Measurements from ENCODE around the gene ASB14.
"Not testable (repeated sequence)": the region's sequence is repeated elsewhere in the genome, so short reads cannot be mapped to it uniquely, and the experiment has no call there.

The ASB14 gene

DNA sequence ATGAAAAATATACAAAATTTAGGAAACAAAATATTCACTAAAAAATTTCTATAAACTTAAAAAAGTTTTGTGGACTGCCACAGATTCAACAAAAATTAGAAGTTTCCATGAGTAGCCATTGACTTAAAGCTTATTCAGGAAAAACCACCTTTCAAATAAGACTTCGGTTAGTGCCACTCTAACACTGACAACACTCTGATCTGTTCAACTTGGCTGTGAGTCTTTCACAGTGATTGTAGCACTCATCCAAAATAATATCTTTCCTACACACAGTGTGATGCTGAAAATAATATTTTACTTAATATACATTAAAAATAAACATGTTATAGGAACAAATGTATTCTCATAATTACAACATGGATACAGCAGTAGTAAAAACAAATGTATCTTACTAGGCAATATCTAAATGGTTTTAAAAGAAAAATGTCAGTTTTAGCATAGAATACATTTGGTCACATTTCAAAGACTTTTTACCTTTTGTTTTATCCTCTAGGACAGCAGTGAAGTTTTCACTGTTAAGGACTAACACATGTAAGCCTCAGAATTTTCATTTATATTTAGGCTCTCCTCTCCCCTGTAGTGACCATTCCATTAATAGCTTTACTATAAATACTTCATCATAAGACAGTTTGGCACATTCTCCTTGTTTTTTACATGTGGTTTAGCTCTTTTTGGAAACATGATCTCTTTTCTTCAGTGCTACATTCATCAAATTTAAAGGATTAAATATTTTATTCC is at the start of gene ASB14:
ASB14 (minus strand) TSS at position 527 of the 738 bp plus-strand sequence. CDS start 652 bp downstream, outside the sequence.
- Histone ChIP-seq H3K36me3 (ENCODE audit: insufficient read depth, low read length) (no peaks in the 10 kb centered on the region), H3K9ac (ENCODE audit: low read length) (no peak within 1 kb of the TSS), H3K4me3 (ENCODE audit: low read depth in 1 of 2, low read length in 2 of 2) (no peak within 1 kb of the TSS)

DNA sequence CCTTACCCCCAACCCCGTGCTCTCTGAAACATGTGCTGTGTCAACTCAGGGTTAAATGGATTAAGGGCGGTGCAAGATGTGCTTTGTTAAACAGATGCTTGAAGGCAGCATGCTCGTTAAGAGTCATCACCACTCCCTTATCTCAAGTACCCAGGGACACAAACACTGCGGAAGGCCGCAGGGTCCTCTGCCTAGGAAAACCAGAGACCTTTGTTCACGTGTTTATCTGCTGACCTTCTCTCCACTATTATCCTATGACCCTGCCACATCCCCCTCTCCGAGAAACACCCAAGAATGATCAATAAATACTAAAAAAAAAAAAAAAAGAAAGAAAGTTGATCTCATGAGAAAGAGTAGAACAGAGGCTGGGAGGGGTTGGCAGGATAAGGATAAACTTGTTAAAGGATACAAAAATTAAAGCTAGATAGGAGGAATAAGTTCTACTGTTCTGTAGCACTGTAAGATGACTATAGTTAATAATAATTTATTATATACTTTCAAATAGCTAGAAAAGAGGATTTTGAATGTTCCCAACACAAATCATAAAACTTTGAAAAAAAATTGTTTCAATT is 46.7 kb upstream of the ASB14 start:
- not testable (repeated sequence) for H3K27me3 ChIP-seq (ENCODE audit: control insufficient read depth in 1 of 2, insufficient read depth in 2 of 2, low read length in 2 of 2); H3K9me3 ChIP-seq (ENCODE audit: low read length); H3K9ac ChIP-seq (ENCODE audit: low read length); H3K4me3 ChIP-seq (ENCODE audit: low read depth in 1 of 2, low read length in 2 of 2); H3K36me3 ChIP-seq (ENCODE audit: insufficient read depth, low read length); H3K4me1 ChIP-seq (ENCODE audit: insufficient read depth, low read length); H3K27ac ChIP-seq (ENCODE audit: low read depth, low read length)

More for the DNA sequence above, at the start of gene ASB14:
- Histone ChIP-seq H3K4me1 (ENCODE audit: insufficient read depth, low read length) (no peaks in the 10 kb centered on the region), H3K27ac (ENCODE audit: low read depth, low read length) (no peak within 1 kb of the TSS), H3K9me3 (ENCODE audit: low read length) (no peaks in the 10 kb centered on the region), H3K27me3 (ENCODE audit: control insufficient read depth in 1 of 2, insufficient read depth in 2 of 2, low read length in 2 of 2) (no peaks in the 10 kb centered on the region)

DNA sequence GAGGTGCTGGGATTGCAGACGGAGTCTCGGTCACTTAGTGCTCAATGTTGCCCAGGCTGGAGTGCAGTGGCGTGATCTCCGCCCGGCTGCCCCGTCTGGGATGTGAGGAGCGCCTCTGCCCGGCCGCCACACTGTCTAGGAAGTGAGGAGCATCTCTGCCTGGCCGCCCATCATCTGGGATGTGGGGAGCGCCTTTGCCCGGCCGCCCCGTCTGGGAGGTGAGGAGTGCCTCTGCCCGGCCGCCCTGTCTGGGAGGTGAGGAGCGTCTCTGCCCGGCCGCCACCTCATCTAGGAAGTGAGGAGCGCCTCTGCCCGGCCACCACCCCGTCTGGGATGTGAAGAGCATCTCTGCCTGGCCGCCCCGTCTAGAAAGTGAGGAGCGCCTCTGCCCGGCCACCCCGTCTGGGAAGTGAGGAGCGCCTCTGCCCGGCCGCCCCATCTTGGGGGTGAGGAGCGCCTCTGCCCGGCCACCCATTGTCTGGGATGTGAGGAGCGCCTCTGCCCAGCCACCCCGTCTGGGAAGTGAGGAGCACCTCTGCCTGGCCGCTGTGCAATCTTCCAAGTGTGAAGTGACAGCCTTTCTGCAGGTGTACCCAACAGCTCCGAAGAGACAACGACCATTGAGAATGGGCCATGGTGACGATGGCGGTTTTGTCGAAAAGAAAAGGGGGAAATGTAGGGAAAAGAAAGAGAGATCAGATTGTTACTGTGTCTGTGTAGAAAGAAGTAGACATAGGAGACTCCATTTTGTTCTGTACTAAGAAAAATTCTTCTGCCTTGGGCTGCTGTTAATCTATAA is 46.0 kb upstream of the ASB14 start:
- not testable (repeated sequence) for H3K4me1 ChIP-seq (ENCODE audit: insufficient read depth, low read length); H3K9me3 ChIP-seq (ENCODE audit: low read length); H3K27me3 ChIP-seq (ENCODE audit: control insufficient read depth in 1 of 2, insufficient read depth in 2 of 2, low read length in 2 of 2); H3K27ac ChIP-seq (ENCODE audit: low read depth, low read length); H3K4me3 ChIP-seq (ENCODE audit: low read depth in 1 of 2, low read length in 2 of 2); H3K36me3 ChIP-seq (ENCODE audit: insufficient read depth, low read length); H3K9ac ChIP-seq (ENCODE audit: low read length)

DNA sequence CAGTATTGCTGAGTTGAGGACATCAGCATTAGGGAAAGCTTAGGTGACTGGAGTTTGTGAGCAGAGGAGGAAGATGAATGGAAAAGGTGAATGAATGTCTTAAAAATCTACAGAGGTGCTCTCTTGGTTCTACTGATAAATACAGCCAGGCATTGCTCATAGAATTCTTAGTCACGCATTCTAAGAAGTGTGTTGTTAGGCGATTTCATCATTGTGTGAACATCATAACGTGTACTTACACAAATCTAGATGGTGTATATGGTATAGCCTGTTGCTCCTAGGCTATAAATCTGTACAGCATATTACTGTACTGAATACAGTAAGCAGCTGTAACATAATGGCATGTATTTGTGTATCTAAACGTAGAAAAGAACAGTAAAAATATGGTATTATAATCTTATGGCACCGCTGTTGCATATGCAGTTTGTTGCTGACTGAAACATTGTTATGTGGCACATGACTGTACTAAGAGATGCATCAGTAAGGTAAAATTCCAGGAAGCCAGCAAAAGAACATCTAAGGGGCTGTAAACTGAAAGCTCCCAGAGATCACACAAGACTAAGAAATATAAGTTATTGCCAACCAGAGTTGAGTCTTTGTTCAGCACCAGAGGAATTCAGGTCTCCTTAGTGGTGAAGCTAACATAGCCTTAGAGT is 42.9 kb upstream of the ASB14 start:
- Histone ChIP-seq H3K4me1 (ENCODE audit: insufficient read depth, low read length) (no peaks in the 10 kb centered on the region), H3K9me3 (ENCODE audit: low read length) (no peaks in the 10 kb centered on the region), H3K4me3 (ENCODE audit: low read depth in 1 of 2, low read length in 2 of 2) (no peak overlapping the region), H3K27ac (ENCODE audit: low read depth, low read length) (no peak overlapping the region), H3K9ac (ENCODE audit: low read length) (no peak overlapping the region), H3K36me3 (ENCODE audit: insufficient read depth, low read length) (no peaks in the 10 kb centered on the region), H3K27me3 (ENCODE audit: control insufficient read depth in 1 of 2, insufficient read depth in 2 of 2, low read length in 2 of 2) (no peaks in the 10 kb centered on the region)

DNA sequence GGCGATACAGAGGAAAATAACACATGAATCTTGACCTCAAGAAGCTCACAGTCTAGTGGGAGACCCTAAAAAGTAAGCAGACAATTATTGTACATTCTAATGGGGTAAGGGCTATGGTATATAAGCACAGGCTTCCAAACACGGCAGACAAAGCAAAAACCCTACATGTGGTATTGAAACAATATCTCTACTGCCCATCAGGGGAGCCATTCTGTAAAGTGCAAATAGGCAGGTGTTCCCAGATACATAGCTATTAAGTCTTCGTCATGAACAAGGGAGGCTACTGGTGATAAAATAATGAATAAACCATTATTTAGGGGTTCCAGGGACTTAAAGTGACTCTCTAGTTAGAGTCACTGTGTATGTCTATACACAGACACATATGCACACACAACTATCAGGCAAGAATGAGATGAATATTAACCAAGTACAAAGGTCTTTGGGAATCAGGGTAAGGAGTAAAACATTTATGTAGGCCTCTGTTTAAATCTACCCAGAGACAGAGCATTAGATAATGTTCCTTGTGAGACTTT is 38.7 kb upstream of the ASB14 start:
- Histone ChIP-seq H3K4me1 (ENCODE audit: insufficient read depth, low read length) (no peaks in the 10 kb centered on the region), H3K27ac (ENCODE audit: low read depth, low read length) (no peak overlapping the region), H3K4me3 (ENCODE audit: low read depth in 1 of 2, low read length in 2 of 2) (no peak overlapping the region), H3K36me3 (ENCODE audit: insufficient read depth, low read length) (no peaks in the 10 kb centered on the region), H3K9ac (ENCODE audit: low read length) (no peak overlapping the region), H3K9me3 (ENCODE audit: low read length) (no peaks in the 10 kb centered on the region), H3K27me3 (ENCODE audit: control insufficient read depth in 1 of 2, insufficient read depth in 2 of 2, low read length in 2 of 2) (no peaks in the 10 kb centered on the region)

DNA sequence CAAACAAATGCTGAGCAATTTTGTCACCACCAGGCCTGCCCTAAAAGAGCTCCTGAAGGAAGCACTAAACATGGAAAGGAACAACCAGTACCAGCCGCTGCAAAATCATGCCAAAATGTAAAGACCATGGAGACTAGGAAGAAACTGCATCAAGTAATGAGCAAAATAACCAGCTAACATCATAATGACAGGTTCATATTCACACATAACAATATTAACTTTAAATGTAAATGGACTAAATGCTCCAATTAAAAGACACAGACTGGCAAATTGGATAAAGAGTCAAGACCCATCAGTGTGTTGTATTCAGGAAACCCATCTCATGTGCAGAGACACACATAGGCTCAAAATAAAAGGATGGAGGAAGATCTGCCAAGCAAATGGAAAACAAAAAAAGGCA is 34.0 kb upstream of the ASB14 start:
- H3K27ac ChIP-seq (ENCODE audit: low read depth, low read length); H3K4me1 ChIP-seq (ENCODE audit: insufficient read depth, low read length): not testable (repeated sequence)

DNA sequence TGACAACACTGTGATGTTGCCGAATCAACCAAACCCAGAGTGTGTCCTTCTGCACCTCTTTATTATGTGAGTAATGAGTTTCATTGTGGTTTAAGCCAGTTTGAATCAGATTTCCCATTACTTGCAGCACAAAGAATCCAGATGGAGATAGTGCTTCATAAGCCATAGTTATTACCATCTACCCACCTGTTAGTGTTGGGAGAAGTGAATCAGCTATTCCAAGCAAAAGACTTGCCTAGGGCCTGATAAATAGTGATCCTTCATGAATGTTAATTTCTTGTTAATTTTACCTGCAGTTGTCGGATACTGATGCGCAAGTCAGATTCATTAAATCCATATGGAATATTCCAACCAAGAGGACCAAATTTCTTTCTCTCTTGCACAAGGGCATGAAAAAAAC is 21.7 kb upstream of the ASB14 start:
- no peak overlapping the region for H3K9ac ChIP-seq (ENCODE audit: low read length)
- no peaks in the 10 kb centered on the region for H3K27me3 ChIP-seq (ENCODE audit: control insufficient read depth in 1 of 2, insufficient read depth in 2 of 2, low read length in 2 of 2)
- no peak overlapping the region for H3K27ac ChIP-seq (ENCODE audit: low read depth, low read length)
- no peaks in the 10 kb centered on the region for H3K4me1 ChIP-seq (ENCODE audit: insufficient read depth, low read length)
- no peak overlapping the region for H3K4me3 ChIP-seq (ENCODE audit: low read depth in 1 of 2, low read length in 2 of 2)
- H3K36me3 ChIP-seq (ENCODE audit: insufficient read depth, low read length) = no peaks in the 10 kb centered on the region
- H3K9me3 ChIP-seq (ENCODE audit: low read length) = peaks cover 6% of the 10 kb centered on the region

More for the DNA sequence above, 34.0 kb upstream of the ASB14 start:
- H3K36me3 ChIP-seq (ENCODE audit: insufficient read depth, low read length); H3K4me3 ChIP-seq (ENCODE audit: low read depth in 1 of 2, low read length in 2 of 2); H3K27me3 ChIP-seq (ENCODE audit: control insufficient read depth in 1 of 2, insufficient read depth in 2 of 2, low read length in 2 of 2); H3K9ac ChIP-seq (ENCODE audit: low read length); H3K9me3 ChIP-seq (ENCODE audit: low read length): not testable (repeated sequence)

DNA sequence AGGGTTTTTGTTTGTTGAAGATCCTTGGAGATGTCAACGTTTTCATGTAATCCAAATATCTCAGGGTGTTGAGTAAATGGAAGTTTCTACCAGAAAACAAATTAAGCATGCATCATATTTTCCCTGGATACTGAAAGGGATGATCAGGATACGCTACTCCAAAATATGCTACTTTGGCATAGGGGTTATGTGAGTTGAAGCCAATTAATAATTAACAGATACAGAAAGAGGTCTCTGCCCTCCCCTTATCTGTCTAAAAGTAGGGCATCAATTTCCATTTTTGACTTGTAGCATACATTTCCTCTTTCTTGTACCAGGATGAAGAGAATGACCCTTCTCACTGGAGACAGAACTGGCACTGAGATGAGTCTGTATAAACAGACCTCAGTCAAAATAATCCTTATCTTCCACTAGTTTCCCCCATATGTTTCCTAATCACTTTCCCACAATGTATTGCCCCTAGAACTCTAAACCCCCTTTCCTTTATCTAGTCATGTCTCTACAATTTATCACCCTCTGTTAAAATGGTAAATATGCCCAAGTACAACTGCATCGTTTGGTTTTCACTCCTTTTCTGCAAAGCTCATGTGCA is 17.4 kb upstream of the ASB14 start:
- no peaks in the 10 kb centered on the region for H3K27me3 ChIP-seq (ENCODE audit: control insufficient read depth in 1 of 2, insufficient read depth in 2 of 2, low read length in 2 of 2)
- no peak overlapping the region for H3K4me3 ChIP-seq (ENCODE audit: low read depth in 1 of 2, low read length in 2 of 2)
- no peak overlapping the region for H3K9ac ChIP-seq (ENCODE audit: low read length)
- H3K4me1 ChIP-seq (ENCODE audit: insufficient read depth, low read length) = no peaks in the 10 kb centered on the region
- no peak overlapping the region for H3K27ac ChIP-seq (ENCODE audit: low read depth, low read length)
- H3K9me3 ChIP-seq (ENCODE audit: low read length) = no peaks in the 10 kb centered on the region
- no peaks in the 10 kb centered on the region for H3K36me3 ChIP-seq (ENCODE audit: insufficient read depth, low read length)

DNA sequence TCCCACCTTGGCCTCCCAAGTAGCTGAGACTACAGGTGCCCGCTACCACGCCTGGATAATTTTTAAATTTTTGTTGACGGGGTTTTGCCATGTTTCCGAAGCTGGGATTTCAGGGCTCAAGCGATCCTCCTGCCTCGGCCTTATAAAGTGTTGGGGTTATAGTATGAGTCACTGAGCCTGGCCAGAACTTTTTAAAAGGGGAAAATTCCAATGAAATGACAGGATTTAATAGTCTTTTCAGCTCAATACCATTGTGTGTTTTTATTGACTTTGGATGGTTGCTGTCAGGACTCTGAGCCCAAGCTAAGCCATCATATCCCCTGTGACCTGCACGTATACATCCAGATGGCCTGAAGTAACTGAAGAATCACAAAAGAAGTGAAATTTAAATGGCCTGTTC is 11.0 kb upstream of the ASB14 start:
- H3K4me3 ChIP-seq (ENCODE audit: low read depth in 1 of 2, low read length in 2 of 2); H3K27ac ChIP-seq (ENCODE audit: low read depth, low read length); H3K9me3 ChIP-seq (ENCODE audit: low read length); H3K36me3 ChIP-seq (ENCODE audit: insufficient read depth, low read length); H3K4me1 ChIP-seq (ENCODE audit: insufficient read depth, low read length); H3K27me3 ChIP-seq (ENCODE audit: control insufficient read depth in 1 of 2, insufficient read depth in 2 of 2, low read length in 2 of 2); H3K9ac ChIP-seq (ENCODE audit: low read length): not testable (repeated sequence)

DNA sequence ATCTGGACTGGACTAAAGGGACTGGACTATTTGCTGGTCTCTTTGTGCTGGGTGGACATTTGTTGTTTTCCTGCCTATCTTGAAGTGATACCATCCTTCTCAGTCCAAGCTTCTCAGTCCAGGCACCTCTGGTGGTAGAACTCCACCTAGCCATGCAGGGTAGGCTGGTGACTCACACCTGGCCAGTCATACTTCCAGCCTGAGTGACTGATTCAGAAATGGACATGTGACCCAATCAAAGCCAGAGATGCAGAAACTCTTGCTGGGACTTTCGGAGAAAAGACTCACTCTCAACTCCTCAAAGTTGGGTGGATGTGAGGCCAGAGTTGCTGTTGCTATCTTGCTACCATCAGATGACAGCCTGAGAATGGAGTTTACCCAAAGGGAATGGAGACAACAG is 5.6 kb upstream of the ASB14 start:
- no peaks in the 10 kb centered on the region for H3K36me3 ChIP-seq (ENCODE audit: insufficient read depth, low read length)
- no peak overlapping the region for H3K27ac ChIP-seq (ENCODE audit: low read depth, low read length)
- H3K27me3 ChIP-seq (ENCODE audit: control insufficient read depth in 1 of 2, insufficient read depth in 2 of 2, low read length in 2 of 2) = no peaks in the 10 kb centered on the region
- no peaks in the 10 kb centered on the region for H3K9me3 ChIP-seq (ENCODE audit: low read length)
- H3K9ac ChIP-seq (ENCODE audit: low read length) = no peak overlapping the region
- H3K4me1 ChIP-seq (ENCODE audit: insufficient read depth, low read length) = no peaks in the 10 kb centered on the region
- H3K4me3 ChIP-seq (ENCODE audit: low read depth in 1 of 2, low read length in 2 of 2) = no peak overlapping the region

Data from muscle layer of colon (tissue), 2 donors.